ENCODE data around the gene P3H4. TPM values are rescaled to one million over a fixed set of nuclear protein-coding genes. Genes with fewer than 3 reads are reported as not detected.
"Not testable (repeated sequence)": the region's sequence is repeated elsewhere in the genome, so short reads cannot be mapped to it uniquely, and the experiment has no call there.

P3H4 gene
- total RNA-seq, 2 experiments from 2014 or later = 1.8 to 1.9 TPM

DNA sequence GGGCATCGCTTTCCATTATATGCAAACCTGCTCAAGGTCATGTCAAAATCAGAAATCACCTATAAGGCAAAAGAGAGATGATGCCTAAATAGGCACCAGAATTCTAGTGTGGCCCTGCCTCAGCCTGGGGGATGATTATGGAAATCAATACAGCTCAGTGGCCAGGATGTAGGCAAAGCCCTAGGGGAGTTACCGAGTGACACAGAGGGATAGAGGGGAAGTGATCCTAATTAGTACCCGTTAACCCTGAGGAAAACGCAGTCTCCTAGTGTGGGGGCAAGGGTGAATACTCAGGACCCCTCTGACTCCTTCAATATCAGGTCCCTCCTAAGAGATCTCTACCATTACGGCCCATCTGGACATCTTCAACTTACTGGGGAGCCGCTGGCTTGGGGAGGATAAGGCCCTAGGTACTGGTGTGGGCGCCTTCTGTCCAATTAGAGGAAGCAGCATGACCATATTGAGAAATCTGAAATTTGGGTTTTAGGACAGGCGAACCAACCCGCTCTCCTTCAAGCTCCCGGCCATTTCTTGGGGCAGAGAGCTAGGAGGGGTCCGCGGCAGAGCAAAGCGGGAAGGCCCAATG is 23.6 kb upstream of the P3H4 start:
- Mint-ChIP-seq H3K36me3 (ENCODE audit: low read depth) (peaks cover 2% of the 10 kb centered on the region), H3K4me1 (peaks cover 12% of the 10 kb centered on the region), H3K4me3 (peak overlapping the region; percentile 66), H3K9me3 (no peaks in the 10 kb centered on the region), H3K27ac (no peak overlapping the region), H3K27me3 (peaks cover 6% of the 10 kb centered on the region)
- ChIA-PET POLR2A (interaction anchor here (1.0 to 1.1 kb wide), 2 partner anchors 15 to 30 kb away, joined by 3 read pairs; partner anchors contain the start of gene KLHL11), CTCF (interaction anchor here (1.4 kb wide), 1 partner anchor 24 kb away, joined by 6 read pairs; the partner anchor contains the start of gene P3H4)
- DNase-seq = no peak

DNA sequence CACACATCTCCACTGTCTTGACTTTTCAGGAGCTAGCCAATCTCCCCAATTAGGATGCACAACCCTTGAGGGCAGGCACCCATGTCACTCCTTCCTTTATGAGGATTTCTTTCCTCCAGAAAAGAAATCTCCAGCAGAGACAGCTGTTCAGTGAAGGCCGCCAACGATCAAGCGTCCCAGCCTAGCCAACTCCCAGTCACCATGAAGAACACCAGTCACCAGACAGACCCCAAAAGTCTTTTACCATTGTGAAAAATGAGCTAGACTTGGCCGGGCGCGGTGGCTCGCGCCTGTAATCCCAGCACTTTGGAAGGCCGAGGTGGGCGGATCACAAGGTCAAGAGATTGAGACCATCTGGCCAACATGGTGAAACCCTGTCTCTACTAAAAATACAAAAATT is 18.2 kb upstream of the P3H4 start:
- not testable (repeated sequence) for H3K36me3 Mint-ChIP-seq (ENCODE audit: low read depth); H3K4me3 Mint-ChIP-seq; H3K4me1 Mint-ChIP-seq; H3K27ac Mint-ChIP-seq; H3K27me3 Mint-ChIP-seq; DNase-seq; H3K9me3 Mint-ChIP-seq
- CTCF ChIA-PET = interaction anchor here (0.6 kb wide), 1 partner anchor 9 kb away, joined by 6 read pairs; no protein-coding TSS in a partner anchor
- POLR2A ChIA-PET = interaction anchor here (0.8 to 1.3 kb wide), 2 partner anchors 19 to 88 kb away, joined by 4 to 5 read pairs; partner anchors contain the start of genes ACLY and P3H4

DNA sequence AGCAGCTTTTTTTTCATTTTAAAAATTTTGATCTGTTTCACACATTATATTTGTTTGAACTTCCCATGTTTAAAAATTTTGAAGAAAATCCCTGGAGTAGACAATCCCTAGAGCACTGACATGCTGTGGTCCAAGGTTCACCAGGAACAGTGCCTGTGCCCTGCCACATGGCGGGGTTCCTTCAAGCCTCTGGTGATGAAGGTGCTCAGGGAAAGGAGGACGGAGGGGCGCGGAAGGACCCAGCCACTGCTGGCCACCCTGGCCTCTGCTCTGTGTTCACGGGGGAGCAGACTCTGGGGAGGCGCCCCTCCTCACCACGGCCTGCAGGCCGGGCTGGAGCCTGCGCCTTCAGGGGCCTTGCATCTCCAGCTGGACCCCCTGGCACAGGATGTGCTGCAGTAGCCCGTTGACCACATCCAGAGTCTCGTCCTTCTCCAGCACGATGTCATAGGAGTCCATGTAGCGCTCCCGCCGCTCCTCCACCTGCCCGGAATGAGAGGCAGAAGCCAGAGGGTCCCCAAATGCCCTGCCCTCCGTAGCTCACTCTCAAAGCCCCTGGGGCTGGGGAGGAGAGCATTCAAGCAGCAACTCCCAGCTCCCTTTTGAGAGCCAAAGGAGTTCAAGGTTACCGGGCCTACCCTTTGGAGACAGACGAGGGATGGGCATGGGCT is 13.6 kb upstream of the P3H4 start:
- ChIA-PET POLR2A (no interaction called here), CTCF (no interaction called here)
- Mint-ChIP-seq H3K27ac (no peak overlapping the region), H3K4me1 (no peaks in the 10 kb centered on the region), H3K27me3 (no peaks in the 10 kb centered on the region), H3K36me3 (ENCODE audit: low read depth) (no peaks in the 10 kb centered on the region), H3K9me3 (no peaks in the 10 kb centered on the region), H3K4me3 (no peak overlapping the region)
- DNase-seq = no peak

DNA sequence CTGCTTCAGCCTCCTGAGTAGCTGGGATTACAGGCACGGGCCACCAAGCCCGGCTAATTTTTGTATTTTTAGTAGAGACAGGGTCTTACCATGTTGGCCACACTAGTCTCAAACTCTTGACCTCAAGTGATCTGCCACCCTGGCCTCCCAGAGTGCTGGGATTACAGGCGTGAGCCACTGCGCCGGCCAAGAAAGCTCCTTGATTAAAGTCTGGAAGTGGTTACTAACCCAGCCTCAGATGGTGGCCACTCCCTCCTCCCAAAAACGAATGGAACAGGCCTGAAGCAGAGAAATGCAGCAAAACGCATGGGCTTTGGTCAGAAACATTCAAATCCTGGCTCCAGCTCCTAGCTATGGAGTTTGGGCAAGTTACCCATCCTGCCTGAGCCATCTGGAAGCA is 12.3 kb upstream of the P3H4 start:
- no peak for DNase-seq
- Mint-ChIP-seq H3K4me1 (no peaks in the 10 kb centered on the region), H3K36me3 (ENCODE audit: low read depth) (no peaks in the 10 kb centered on the region), H3K27me3 (no peaks in the 10 kb centered on the region), H3K4me3 (no peak overlapping the region), H3K27ac (no peak overlapping the region), H3K9me3 (no peaks in the 10 kb centered on the region)
- ChIA-PET CTCF (interaction anchor here (2.6 kb wide), 1 partner anchor 12 kb away, joined by 10 read pairs; the partner anchor contains the start of gene P3H4), POLR2A (no interaction called here)

DNA sequence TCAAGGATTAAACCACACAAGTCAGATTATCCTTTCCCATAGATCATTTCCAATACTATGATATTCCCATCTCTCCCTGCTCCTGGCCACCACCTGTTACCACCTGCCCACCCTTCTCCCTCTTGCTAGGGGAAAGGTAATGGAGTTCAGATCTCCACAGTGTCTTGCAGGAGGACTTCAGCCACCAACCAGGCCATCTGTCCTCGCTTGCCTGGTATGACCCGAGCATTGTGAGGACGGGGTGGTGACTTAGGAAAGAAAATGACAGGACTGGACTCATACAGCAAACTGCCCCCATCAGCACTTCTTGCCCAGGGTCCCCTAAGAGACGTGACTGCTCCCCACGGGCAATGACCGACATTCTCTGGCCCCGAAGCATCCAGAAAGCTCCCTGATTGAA is 11.8 kb upstream of the P3H4 start:
- no peaks in the 10 kb centered on the region for H3K36me3 Mint-ChIP-seq (ENCODE audit: low read depth)
- DNase-seq = no peak
- no peaks in the 10 kb centered on the region for H3K4me1 Mint-ChIP-seq
- H3K4me3 Mint-ChIP-seq = no peak overlapping the region
- H3K27ac Mint-ChIP-seq = no peak overlapping the region
- no peaks in the 10 kb centered on the region for H3K27me3 Mint-ChIP-seq
- no peaks in the 10 kb centered on the region for H3K9me3 Mint-ChIP-seq
- ChIA-PET CTCF (interaction anchor here (2.6 kb wide), 1 partner anchor 12 kb away, joined by 10 read pairs; the partner anchor contains the start of gene P3H4), POLR2A (no interaction called here)

DNA sequence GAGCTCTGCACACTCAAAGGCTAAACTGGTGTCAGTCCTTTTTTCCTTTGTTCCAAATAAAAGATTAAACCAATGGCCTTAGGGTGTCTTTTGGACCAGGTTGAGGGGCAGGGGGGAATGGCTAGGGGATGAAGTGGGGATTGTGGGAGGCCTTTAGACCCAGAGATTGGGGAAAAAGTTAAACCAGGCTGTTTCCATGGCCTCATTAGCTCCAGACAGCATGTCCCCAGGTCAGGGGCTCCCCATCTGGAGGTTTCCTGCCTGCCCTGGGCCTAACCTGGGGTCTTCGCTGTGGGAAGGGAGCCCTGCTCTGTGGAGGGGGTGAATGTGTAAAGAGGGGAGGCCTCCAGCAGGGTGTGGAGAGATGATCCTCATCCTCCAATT is 11.4 kb upstream of the P3H4 start:
- H3K9me3 Mint-ChIP-seq = no peaks in the 10 kb centered on the region
- no peak overlapping the region for H3K4me3 Mint-ChIP-seq
- CTCF ChIA-PET = interaction anchor here (2.6 kb wide), 1 partner anchor 11 kb away, joined by 10 read pairs; the partner anchor contains the start of gene P3H4
- no peak for DNase-seq
- H3K4me1 Mint-ChIP-seq = no peaks in the 10 kb centered on the region
- no peaks in the 10 kb centered on the region for H3K27me3 Mint-ChIP-seq
- POLR2A ChIA-PET = interaction anchor here (1.3 kb wide), 1 partner anchor 12 kb away, joined by 3 read pairs; the partner anchor contains the start of gene P3H4
- no peaks in the 10 kb centered on the region for H3K36me3 Mint-ChIP-seq (ENCODE audit: low read depth)
- H3K27ac Mint-ChIP-seq = no peak overlapping the region

DNA sequence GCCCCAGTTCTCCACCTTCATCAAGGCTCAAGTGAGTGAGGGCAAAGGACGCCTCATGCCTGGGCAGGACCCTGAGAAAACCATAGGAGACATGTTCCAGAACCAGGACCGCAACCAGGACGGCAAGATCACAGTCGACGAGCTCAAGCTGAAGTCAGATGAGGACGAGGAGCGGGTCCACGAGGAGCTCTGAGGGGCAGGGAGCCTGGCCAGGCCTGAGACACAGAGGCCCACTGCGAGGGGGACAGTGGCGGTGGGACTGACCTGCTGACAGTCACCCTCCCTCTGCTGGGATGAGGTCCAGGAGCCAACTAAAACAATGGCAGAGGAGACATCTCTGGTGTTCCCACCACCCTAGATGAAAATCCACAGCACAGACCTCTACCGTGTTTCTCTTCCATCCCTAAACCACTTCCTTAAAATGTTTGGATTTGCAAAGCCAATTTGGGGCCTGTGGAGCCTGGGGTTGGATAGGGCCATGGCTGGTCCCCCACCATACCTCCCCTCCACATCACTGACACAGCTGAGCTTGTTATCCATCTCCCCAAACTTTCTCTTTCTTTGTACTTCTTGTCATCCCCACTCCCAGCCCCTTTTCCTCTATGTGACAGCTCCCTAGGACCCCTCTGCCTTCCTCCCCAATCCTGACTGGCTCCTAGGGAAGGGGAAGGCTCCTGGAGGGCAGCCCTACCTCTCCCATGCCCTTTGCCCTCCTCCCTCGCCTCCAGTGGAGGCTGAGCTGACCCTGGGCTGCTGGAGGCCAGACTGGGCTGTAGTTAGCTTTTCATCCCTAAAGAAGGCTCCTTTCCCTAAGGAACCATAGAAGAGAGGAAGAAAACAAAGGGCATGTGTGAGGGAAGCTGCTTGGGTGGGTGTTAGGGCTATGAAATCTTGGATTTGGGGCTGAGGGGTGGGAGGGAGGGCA is 10.7 kb upstream of the P3H4 start:
- CTCF ChIA-PET = interaction anchor here (2.6 kb wide), 1 partner anchor 11 kb away, joined by 10 read pairs; the partner anchor contains the start of gene P3H4
- no peak overlapping the region for H3K4me3 Mint-ChIP-seq
- H3K4me1 Mint-ChIP-seq = no peaks in the 10 kb centered on the region
- POLR2A ChIA-PET = interaction anchor here (1.3 kb wide), 1 partner anchor 11 kb away, joined by 3 read pairs; the partner anchor contains the start of gene P3H4
- DNase-seq = no peak
- H3K36me3 Mint-ChIP-seq (ENCODE audit: low read depth) = no peaks in the 10 kb centered on the region
- no peaks in the 10 kb centered on the region for H3K9me3 Mint-ChIP-seq
- H3K27me3 Mint-ChIP-seq = no peaks in the 10 kb centered on the region
- no peak overlapping the region for H3K27ac Mint-ChIP-seq

DNA sequence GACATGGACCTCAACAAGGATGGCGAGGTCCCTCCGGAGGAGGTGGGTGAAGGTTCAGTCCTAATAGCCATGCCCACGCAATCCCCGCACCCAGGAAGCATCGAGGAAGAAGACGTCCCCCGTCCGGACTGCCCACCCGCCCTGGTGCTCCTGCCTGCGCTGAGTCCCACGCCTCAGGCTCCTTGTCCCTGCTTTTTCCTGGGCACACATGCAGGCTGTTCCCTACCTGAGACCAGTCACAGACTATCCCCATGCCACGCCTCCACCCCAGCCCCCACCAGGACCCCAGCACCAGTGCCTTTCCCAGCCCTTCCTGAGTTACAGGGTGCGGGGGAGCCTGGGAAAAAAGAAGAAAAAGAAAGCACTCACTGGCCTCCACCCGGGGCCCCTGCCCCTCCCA is 10.0 kb upstream of the P3H4 start:
- CTCF ChIA-PET = interaction anchor here (2.6 kb wide), 1 partner anchor 10 kb away, joined by 10 read pairs; the partner anchor contains the start of gene P3H4
- Mint-ChIP-seq H3K27ac (no peak overlapping the region), H3K4me3 (no peak overlapping the region), H3K27me3 (no peaks in the 10 kb centered on the region), H3K9me3 (no peaks in the 10 kb centered on the region), H3K4me1 (no peaks in the 10 kb centered on the region), H3K36me3 (ENCODE audit: low read depth) (no peaks in the 10 kb centered on the region)
- DNase-seq = no peak
- POLR2A ChIA-PET = no interaction called here

DNA sequence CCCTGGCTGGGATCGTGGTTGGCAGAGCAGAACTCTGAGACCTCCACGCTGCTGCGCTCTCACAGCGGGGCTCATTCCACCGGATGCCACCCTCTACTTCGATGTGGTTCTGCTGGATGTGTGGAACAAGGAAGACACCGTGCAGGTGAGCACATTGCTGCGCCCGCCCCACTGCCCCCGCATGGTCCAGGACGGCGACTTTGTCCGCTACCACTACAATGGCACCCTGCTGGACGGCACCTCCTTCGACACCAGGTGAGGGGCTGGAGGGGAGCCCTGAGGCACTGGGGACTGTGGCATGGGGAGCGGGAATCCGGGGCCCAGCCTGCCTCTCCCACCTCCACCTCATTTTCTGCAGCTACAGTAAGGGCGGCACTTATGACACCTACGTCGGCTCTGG is 6.3 kb upstream of the P3H4 start:
- H3K27ac Mint-ChIP-seq = no peak overlapping the region

DNA sequence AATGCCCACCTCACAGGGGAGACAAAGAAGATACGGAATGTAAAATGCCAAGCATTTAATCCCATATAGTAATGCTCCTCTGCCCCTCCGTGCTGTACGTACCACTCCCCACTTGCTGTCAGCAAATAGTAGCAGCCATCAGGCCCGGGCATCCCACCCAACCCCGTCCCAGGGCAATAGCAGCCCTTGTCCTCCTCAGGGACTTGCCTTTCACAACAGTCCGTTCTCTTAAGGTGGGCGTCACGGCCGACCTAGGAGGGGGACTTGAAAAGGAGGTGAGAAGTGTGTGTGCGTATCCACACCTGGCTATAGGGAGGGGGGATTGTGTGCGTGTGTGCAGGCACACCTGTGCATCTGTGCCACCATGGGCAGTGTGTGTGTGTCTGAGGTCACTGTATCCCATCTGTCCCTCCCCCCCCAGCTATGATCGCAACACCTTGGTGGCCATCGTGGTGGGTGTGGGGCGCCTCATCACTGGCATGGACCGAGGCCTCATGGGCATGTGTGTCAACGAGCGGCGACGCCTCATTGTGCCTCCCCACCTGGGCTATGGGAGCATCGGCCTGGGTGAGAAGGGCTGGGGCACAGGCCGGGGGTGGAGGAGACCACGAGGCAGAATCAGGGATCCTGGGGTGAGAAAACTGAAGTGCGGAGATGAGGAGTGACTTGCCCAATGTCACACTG is 5.0 kb upstream of the P3H4 start:
- POLR2A ChIA-PET = no interaction called here
- no peak overlapping the region for H3K27ac Mint-ChIP-seq
- CTCF ChIA-PET = no interaction called here

More for the DNA sequence above, 6.3 kb upstream of the P3H4 start:
- ChIA-PET POLR2A (no interaction called here), CTCF (no interaction called here)
- H3K27me3 Mint-ChIP-seq = peaks cover 6% of the 10 kb centered on the region
- no peak overlapping the region for H3K4me3 Mint-ChIP-seq
- no peaks in the 10 kb centered on the region for H3K36me3 Mint-ChIP-seq (ENCODE audit: low read depth)
- no peak for DNase-seq
- H3K9me3 Mint-ChIP-seq = no peaks in the 10 kb centered on the region
- peaks cover 2% of the 10 kb centered on the region for H3K4me1 Mint-ChIP-seq

DNA sequence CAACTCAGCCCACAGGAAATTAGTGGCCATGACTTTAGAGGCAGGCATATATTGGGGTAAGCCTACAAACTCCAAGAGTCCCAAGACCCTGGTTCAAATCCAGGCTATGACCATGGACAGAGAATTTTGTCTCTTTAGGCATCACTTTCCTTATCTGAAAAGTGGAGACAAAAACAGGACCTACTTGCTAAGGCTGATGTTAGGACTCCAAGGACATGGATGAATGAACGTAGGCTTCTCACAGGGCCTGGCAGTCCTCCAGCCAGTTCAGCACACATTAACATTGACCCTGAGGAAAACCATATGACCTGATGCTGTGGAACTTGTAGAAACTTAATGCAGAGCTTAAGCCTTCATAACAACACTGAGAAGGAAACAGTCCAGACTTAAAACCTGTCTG is 2.4 kb upstream of the P3H4 start:
- H3K36me3 Mint-ChIP-seq (ENCODE audit: low read depth) = no peaks in the 10 kb centered on the region
- peaks cover 19% of the 10 kb centered on the region for H3K27me3 Mint-ChIP-seq
- DNase-seq = no peak
- ChIA-PET POLR2A (interaction anchor here (0.9 kb wide), 1 partner anchor 125 kb away, joined by 3 read pairs; no protein-coding TSS in a partner anchor), CTCF (interaction anchor here (0.8 kb wide), 1 partner anchor 50 kb away, joined by 3 read pairs; no protein-coding TSS in a partner anchor)
- H3K4me1 Mint-ChIP-seq = peaks cover 16% of the 10 kb centered on the region
- H3K9me3 Mint-ChIP-seq = no peaks in the 10 kb centered on the region
- H3K27ac Mint-ChIP-seq = no peak overlapping the region
- no peak overlapping the region for H3K4me3 Mint-ChIP-seq

More for the DNA sequence above, 5.0 kb upstream of the P3H4 start:
- no peak for DNase-seq
- H3K27me3 Mint-ChIP-seq = peaks cover 14% of the 10 kb centered on the region
- no peaks in the 10 kb centered on the region for H3K36me3 Mint-ChIP-seq (ENCODE audit: low read depth)
- no peak overlapping the region for H3K4me3 Mint-ChIP-seq
- peaks cover 9% of the 10 kb centered on the region for H3K4me1 Mint-ChIP-seq
- no peaks in the 10 kb centered on the region for H3K9me3 Mint-ChIP-seq

DNA sequence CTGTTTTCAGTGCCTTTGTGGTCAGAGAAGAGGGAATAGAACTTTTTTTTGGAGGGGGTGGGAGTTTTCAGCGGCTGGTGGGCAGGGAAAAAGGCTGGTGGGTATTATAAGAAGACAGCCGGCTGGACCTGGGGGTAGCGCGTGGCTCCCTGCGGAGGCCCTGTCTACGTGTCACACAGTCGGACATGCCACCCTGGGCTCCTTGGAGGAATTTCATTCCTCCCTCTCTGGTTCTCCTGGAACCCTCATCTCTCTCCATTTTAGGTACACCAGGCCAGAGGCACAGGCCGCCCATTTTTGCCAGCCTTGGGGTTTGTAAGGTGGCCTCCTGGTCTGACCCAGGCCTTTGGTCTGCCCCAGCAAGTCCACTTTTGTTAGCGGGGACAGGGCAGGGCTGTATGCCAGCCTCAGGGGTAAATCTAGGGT is 2.0 kb upstream of the P3H4 start:
- no peak for DNase-seq
- Mint-ChIP-seq H3K27me3 (peaks cover 19% of the 10 kb centered on the region), H3K36me3 (ENCODE audit: low read depth) (no peaks in the 10 kb centered on the region), H3K9me3 (no peaks in the 10 kb centered on the region), H3K27ac (no peak overlapping the region), H3K4me1 (peaks cover 16% of the 10 kb centered on the region), H3K4me3 (no peak overlapping the region)
- CTCF ChIA-PET = interaction anchor here (1.0 kb wide), 1 partner anchor 14 kb away, joined by 3 read pairs; no protein-coding TSS in a partner anchor
- POLR2A ChIA-PET = no interaction called here

Data from activated CD4-positive, alpha-beta memory T cell treated with anti-CD3 and anti-CD28 coated beads, Interleukin-2, amount 10 ng/mL, durations not matched to agents 7 days and 5 days (primary cell).